ENCODE measurements around the gene FGF7. TPM values are rescaled to one million over a fixed set of nuclear protein-coding genes. Genes with fewer than 3 reads are reported as not detected.

The FGF7 gene
- total and polyA plus RNA-seq, 10 of the 15 experiments (the other 5 are each of a cell fraction or from before 2014, with no cell fraction given): 0.08 TPM; not detected in 9

DNA sequence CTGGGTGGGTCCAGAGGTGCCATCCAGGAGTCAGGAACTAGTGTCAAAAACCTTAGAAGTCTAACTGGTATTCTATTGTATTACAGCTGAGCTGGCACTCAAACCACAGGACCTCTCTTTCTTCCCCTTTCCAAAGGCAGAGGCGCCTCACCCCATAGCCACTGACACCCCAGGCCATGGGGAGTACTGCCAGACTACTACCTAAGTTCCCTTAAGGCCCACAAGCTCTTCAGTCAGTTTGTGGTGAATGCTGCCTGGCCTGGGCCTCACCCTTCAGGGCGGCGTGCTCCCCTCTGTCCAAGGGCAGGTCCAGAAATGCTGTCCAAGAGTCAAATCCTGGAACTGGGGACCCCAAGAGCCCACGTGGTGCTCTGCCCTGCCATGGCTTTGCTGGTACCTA, 43.0 kb upstream of the FGF7 start:
- H2AFZ ChIP-seq (ENCODE audit: control insufficient read depth, low read depth, low read length): no peak overlapping the region
- no peak overlapping the region for H3K27ac ChIP-seq (ENCODE audit: control insufficient read depth, insufficient read depth)
- H3K79me2 ChIP-seq (ENCODE audit: control insufficient read depth, insufficient read depth, low read length): no peaks in the 10 kb centered on the region
- FAIRE-seq (no peak), DNase-seq (ENCODE audit: low read depth, low spot score) (no peak), ATAC-seq (no peak)
- ChIA-PET CTCF (no interaction called here), SMC1A (ENCODE audit: uncharacterized antibody, unreplicated experiment) (no interaction called here), RAD21 (ENCODE audit: unreplicated experiment) (no interaction called here), POLR2A (no interaction called here)
- H3K9ac ChIP-seq (ENCODE audit: control insufficient read depth, insufficient read depth, low read length): no peak overlapping the region
- 25% methylated on average over 4 of the region's 4 CpGs for WGBS (ENCODE audit: insufficient coverage, insufficient replicate concordance, low lambda C conversion rate, missing lambda C conversion rate)
- intact Hi-C loops (cut with micrococcal nuclease; ENCODE audit: unreplicated experiment) (no loop called here), in situ Hi-C loops (cut with MboI) (no loop called here)
- BruUV-seq (replicated peaks): no TSS peak
- H3K4me2 ChIP-seq (ENCODE audit: control insufficient read depth, insufficient read depth): no peak overlapping the region
- no peak overlapping the region for H3K4me3 ChIP-seq
- H3K27me3 ChIP-seq (replicated peaks in 1 of 2; ENCODE audit: control insufficient read depth in 2 of 2, insufficient read depth in 2 of 2, low read length in 1 of 2): no peaks in the 10 kb centered on the region
- H3K9me3 ChIP-seq (replicated peaks; ENCODE audit: control insufficient read depth, insufficient read depth, low read length): no peaks in the 10 kb centered on the region
- TF ChIP-seq, protein P1, sequence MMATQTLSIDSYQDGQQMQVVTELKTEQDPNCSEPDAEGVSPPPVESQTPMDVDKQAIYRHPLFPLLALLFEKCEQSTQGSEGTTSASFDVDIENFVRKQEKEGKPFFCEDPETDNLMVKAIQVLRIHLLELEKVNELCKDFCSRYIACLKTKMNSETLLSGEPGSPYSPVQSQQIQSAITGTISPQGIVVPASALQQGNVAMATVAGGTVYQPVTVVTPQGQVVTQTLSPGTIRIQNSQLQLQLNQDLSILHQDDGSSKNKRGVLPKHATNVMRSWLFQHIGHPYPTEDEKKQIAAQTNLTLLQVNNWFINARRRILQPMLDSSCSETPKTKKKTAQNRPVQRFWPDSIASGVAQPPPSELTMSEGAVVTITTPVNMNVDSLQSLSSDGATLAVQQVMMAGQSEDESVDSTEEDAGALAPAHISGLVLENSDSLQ (IDR thresholded peaks at IDR 0.05): no peak
- TF ChIP-seq MXI1 (IDR thresholded peaks at IDR 0.05; ENCODE audit: low read depth, low read length): no peak
- no peak for TF ChIP-seq SMAD5 (IDR thresholded peaks at IDR 0.05; ENCODE audit: low read depth)
- no peak for TF ChIP-seq IRF4 (IDR thresholded peaks at IDR 0.05; ENCODE audit: low read depth, low read length)
- TF ChIP-seq, protein P2, sequence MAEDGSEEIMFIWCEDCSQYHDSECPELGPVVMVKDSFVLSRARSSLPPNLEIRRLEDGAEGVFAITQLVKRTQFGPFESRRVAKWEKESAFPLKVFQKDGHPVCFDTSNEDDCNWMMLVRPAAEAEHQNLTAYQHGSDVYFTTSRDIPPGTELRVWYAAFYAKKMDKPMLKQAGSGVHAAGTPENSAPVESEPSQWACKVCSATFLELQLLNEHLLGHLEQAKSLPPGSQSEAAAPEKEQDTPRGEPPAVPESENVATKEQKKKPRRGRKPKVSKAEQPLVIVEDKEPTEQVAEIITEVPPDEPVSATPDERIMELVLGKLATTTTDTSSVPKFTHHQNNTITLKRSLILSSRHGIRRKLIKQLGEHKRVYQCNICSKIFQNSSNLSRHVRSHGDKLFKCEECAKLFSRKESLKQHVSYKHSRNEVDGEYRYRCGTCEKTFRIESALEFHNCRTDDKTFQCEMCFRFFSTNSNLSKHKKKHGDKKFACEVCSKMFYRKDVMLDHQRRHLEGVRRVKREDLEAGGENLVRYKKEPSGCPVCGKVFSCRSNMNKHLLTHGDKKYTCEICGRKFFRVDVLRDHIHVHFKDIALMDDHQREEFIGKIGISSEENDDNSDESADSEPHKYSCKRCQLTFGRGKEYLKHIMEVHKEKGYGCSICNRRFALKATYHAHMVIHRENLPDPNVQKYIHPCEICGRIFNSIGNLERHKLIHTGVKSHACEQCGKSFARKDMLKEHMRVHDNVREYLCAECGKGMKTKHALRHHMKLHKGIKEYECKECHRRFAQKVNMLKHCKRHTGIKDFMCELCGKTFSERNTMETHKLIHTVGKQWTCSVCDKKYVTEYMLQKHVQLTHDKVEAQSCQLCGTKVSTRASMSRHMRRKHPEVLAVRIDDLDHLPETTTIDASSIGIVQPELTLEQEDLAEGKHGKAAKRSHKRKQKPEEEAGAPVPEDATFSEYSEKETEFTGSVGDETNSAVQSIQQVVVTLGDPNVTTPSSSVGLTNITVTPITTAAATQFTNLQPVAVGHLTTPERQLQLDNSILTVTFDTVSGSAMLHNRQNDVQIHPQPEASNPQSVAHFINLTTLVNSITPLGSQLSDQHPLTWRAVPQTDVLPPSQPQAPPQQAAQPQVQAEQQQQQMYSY (CRISPR knock-in tag; IDR thresholded peaks at IDR 0.05): no peak
- TF ChIP-seq ASH2L (IDR thresholded peaks at IDR 0.05; ENCODE audit: borderline replicate concordance, low read depth): no peak
- TF ChIP-seq ATF7 (IDR thresholded peaks at IDR 0.05; ENCODE audit: low read depth): no peak
- TF ChIP-seq CHD4 (IDR thresholded peaks at IDR 0.05): no peak
- TF ChIP-seq, protein P3, sequence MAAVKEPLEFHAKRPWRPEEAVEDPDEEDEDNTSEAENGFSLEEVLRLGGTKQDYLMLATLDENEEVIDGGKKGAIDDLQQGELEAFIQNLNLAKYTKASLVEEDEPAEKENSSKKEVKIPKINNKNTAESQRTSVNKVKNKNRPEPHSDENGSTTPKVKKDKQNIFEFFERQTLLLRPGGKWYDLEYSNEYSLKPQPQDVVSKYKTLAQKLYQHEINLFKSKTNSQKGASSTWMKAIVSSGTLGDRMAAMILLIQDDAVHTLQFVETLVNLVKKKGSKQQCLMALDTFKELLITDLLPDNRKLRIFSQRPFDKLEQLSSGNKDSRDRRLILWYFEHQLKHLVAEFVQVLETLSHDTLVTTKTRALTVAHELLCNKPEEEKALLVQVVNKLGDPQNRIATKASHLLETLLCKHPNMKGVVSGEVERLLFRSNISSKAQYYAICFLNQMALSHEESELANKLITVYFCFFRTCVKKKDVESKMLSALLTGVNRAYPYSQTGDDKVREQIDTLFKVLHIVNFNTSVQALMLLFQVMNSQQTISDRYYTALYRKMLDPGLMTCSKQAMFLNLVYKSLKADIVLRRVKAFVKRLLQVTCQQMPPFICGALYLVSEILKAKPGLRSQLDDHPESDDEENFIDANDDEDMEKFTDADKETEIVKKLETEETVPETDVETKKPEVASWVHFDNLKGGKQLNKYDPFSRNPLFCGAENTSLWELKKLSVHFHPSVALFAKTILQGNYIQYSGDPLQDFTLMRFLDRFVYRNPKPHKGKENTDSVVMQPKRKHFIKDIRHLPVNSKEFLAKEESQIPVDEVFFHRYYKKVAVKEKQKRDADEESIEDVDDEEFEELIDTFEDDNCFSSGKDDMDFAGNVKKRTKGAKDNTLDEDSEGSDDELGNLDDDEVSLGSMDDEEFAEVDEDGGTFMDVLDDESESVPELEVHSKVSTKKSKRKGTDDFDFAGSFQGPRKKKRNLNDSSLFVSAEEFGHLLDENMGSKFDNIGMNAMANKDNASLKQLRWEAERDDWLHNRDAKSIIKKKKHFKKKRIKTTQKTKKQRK (IDR thresholded peaks at IDR 0.05; ENCODE audit: low read depth, low read length): no peak
- TF ChIP-seq, protein P4, sequence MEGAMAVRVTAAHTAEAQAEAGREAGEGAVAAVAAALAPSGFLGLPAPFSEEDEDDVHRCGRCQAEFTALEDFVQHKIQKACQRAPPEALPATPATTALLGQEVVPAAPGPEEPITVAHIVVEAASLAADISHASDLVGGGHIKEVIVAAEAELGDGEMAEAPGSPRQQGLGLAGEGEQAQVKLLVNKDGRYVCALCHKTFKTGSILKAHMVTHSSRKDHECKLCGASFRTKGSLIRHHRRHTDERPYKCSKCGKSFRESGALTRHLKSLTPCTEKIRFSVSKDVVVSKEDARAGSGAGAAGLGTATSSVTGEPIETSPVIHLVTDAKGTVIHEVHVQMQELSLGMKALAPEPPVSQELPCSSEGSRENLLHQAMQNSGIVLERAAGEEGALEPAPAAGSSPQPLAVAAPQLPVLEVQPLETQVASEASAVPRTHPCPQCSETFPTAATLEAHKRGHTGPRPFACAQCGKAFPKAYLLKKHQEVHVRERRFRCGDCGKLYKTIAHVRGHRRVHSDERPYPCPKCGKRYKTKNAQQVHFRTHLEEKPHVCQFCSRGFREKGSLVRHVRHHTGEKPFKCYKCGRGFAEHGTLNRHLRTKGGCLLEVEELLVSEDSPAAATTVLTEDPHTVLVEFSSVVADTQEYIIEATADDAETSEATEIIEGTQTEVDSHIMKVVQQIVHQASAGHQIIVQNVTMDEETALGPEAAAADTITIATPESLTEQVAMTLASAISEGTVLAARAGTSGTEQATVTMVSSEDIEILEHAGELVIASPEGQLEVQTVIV (IDR thresholded peaks at IDR 0.05; ENCODE audit: borderline replicate concordance, partially characterized antibody): no peak
- no peak for TF ChIP-seq NFXL1 (IDR thresholded peaks at IDR 0.05; ENCODE audit: borderline replicate concordance)
- no peak for TF ChIP-seq HDGF (IDR thresholded peaks at IDR 0.05)
- no peak for TF ChIP-seq EED (IDR thresholded peaks at IDR 0.05; ENCODE audit: low read depth)
- no peak for TF ChIP-seq SPI1 (IDR thresholded peaks at IDR 0.05; ENCODE audit: borderline replicate concordance, insufficient read depth, low read depth, low read length)
- no peaks in the 10 kb centered on the region for H3K4me1 ChIP-seq (ENCODE audit: control insufficient read depth, insufficient read depth, low read length)
- no peaks in the 10 kb centered on the region for H4K20me1 ChIP-seq (ENCODE audit: control insufficient read depth, insufficient read depth)
- no peaks in the 10 kb centered on the region for H3K36me3 ChIP-seq (ENCODE audit: control insufficient read depth in 2 of 2, insufficient read depth in 2 of 2, low read length in 1 of 2)
